ENCODE results near the gene ADGRG3.
"Not testable (repeated sequence)": the region's sequence is repeated elsewhere in the genome, so short reads cannot be mapped to it uniquely, and the experiment has no call there.

Gene ADGRG3

GRCh38 chr16:57663917-57664661, 4.0 kb upstream of the ADGRG3 start:
- no peak for DNase-seq

DNA sequence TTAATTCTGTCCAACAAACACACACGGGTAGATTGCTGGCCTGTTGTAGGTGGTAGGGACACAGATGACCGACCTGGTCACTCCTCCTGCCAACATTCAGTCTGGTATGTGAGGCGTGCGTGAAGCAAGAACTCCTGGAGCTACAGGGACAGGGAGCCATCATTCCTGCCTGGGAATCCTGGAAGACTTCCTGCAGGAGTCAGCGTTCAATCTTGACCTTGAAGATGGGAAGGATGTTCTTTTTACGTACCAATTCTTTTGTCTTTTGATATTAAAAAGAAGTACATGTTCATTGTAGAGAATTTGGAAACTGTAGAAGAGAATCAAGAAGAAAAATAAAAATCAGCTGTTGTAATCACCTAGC, 3.5 kb upstream of the ADGRG3 start:
- no peak for DNase-seq

- no peak for DNase-seq
Measured at GRCh38 chr16:57665541-57665940, 2.6 kb upstream of the ADGRG3 start.

GRCh38 chr16:57666353-57667047, 1.6 kb upstream of the ADGRG3 start:
- no peak for DNase-seq

GRCh38 chr16:57667048-57667525, 1.0 kb upstream of the ADGRG3 start:
- no peak for DNase-seq

GRCh38 chr16:57667526-57668262, 412 bp upstream of the ADGRG3 start:
- no peak for DNase-seq

- no peak for DNase-seq
Measured at GRCh38 chr16:57668630-57669475, 747 bp downstream of the ADGRG3 start.

GRCh38 chr16:57669476-57670162, 1.5 kb downstream of the ADGRG3 start:
- no peak for DNase-seq

GRCh38 chr16:57670196-57670595, 2.1 kb downstream of the ADGRG3 start:
- DNase-seq: no peak

DNA sequence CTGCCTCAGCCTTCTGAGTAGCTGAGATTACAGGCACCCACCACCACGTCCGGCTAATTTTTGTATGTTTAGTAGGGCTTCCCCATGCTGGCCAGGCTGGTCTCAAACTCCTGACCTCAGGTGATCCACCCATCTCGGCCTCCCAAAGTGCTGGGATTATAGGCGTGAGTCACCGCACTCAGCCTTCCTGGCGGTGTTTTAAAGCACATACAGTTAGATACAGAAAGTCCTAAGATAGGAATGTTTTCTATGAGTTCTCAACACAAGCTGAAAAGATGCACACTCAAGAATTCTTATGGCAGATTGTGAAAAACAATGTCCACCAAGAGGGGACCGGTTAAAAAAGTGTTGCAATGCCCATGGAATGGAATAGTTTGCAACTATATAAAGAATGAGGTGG, 3.3 kb downstream of the ADGRG3 start:
- DNase-seq: not testable (repeated sequence)

GRCh38 chr16:57672416-57672815, 4.3 kb downstream of the ADGRG3 start:
- no peak for DNase-seq

GRCh38 chr16:57672824-57673223, 4.7 kb downstream of the ADGRG3 start:
- DNase-seq: no peak

DNA sequence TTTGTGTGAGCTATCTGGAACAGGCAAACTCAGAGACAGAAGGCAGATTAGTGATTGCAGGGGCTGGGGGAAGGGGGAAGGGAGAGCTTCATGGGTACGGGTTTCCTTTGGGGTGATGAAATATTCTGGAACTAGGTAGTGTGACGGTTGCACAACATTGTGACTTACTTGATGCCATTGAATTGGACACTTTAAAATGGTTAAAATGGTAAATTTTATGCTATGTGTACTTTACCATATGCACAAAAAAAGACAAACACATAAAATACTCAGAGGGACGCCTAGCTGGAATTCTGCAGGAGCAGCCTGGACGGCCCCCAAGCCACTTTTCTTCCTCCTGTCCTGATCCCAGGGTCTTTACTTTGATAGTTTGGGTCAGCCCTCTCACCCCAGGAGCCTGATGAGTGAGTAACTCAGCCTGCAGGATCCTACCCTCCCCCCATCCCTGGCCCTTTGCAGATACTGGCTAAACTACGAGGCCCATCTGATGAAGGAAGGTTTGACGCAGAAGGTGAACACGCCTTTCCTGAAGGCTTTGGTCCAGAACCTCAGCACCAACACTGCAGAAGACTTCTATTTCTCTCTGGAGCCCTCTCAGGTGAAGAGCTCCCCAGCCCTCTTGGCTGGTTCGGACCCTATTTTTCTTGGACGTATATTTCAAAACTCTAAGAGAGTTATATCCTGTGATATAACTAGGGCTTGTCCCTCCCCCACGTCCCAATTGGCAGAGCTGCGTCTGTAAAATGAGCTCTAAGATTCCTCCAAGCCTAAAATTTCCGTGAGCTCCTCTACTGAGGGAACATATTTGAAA, 7.8 kb downstream of the ADGRG3 start:
- DNase-seq: no peak

DNA sequence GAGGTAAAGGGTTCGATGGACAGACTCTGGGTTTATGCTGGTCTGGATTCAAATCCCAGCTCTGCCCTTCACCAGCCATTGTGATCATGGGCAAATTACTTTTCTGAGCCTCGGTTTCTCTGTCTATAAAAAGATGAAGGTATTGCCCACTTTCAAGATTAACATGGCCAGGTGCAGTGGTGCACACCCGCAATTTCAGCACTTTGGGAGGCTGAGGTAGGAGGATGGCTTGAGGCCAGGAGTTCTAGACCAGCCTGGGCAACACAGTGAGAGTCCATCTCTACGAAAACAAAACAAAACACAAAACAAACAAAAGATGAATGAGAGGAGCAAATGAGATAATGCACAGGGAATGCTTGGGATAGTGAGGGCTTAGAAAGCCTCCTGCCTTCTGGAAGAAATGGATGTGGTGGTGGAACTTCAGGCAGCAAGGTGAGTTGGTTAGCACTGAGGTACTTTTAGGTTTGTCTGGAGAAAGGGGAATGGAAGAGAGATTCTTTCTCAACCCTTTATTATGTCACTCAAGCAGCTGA, 8.5 kb downstream of the ADGRG3 start:
- DNase-seq: no peak

- DNase-seq: no peak
Measured at GRCh38 chr16:57677622-57678369, 9.7 kb downstream of the ADGRG3 start.

- no peak for DNase-seq
Measured at GRCh38 chr16:57679016-57679415, 10.9 kb downstream of the ADGRG3 start.

DNA sequence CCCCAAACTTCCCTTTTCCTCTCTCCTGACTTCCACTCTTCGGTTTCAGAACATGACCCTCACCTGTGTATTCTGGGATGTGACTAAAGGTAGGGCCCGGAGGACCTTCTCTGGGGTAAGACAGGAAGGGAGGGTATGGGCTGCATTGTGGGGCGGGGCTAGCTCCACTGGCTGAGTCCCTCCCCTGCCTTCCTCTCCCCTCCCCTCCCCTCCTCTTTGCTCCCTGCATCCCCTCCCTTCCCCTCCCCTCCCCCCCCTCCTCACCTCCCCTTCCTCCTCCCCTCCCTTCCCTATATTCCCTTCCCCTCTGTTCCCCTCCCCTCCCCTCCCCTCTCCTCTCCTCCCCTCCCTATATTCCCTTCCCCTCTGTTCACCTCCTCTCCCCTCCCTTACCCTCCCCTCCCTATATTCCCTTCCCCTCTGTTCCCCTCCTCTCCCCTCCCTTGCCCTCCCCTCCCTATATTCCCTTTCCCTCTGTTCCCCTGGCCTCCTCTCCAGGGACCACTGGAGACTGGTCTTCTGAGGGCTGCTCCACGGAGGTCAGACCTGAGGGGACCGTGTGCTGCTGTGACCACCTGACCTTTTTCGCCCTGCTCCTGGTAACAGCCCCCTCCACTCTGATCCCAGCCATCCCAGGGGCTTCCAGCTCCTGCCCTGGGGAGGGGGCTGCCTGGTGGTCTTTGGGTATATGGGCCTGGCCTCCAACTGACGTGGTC, 11.8 kb downstream of the ADGRG3 start:
- DNase-seq: no peak

- DNase-seq: no peak
Measured at GRCh38 chr16:57680842-57681375, 12.8 kb downstream of the ADGRG3 start.
